Gastroesophageal sphincter (tissue), 4 donors: Measurements from ENCODE around the gene RASGRP4. TPM values are rescaled to one million over a fixed set of nuclear protein-coding genes. Genes with fewer than 3 reads are reported as not detected.
A peak's percentile ranks its signal among the peaks of the same experiment; 100 is the strongest.

Experiments
- ATAC-seq: fragments of 150-250 bp; one replicate; pipeline ENCODE4 v1.9.1; 2016; ENCODE audit warnings: mild to moderate bottlenecking, moderate library complexity
- H3K27ac ChIP-seq, 4 donors: fragments of 200-600 bp; sonication (generic) in 3 of 4; 1 replicate in 3 of 4; 2 replicates in 1 of 4; pipeline ENCODE4 v1.5.1; 2016 to 2019
- H3K27me3 ChIP-seq: fragments of 200-600 bp; sonication (generic); one replicate; pipeline ENCODE4 v1.5.1; 2019
- H3K36me3 ChIP-seq, 2 donors: fragments of 200-600 bp; sonication (generic); one replicate each; pipeline ENCODE4 v1.5.1; 2019; ENCODE audit warnings: control low read depth in 1 of 2
- H3K4me1 ChIP-seq, 3 donors: fragments of 200-600 bp; sonication (generic); 1 replicate in 2 of 3; 2 replicates in 1 of 3; pipeline ENCODE4 v1.5.1; 2016 to 2019; ENCODE audit warnings: control low read depth in 2 of 3
- H3K4me3 ChIP-seq, 2 donors: fragments of 200-600 bp; sonication (generic); one replicate each; pipeline ENCODE4 v1.5.1; 2019; ENCODE audit warnings: mild to moderate bottlenecking in 1 of 2, moderate library complexity in 1 of 2
- H3K9me3 ChIP-seq, 3 donors: fragments of 200-600 bp; sonication (generic); one replicate each; pipeline ENCODE4 v1.5.1; 2017 to 2019; ENCODE audit warnings: control low read depth in 2 of 3
- EP300 ChIP-seq: sonication (generic); formaldehyde crosslinking; IDR thresholded peaks from one replicate; pipeline ENCODE4 v1.6.1; 2017; ENCODE audit warnings: antibody characterized with exemption, mild to moderate bottlenecking
- POLR2A ChIP-seq, 2 donors: fragments of 450-650 bp; IDR thresholded peaks; one replicate each; pipeline ENCODE4 v1.6.1; 2017; ENCODE audit warnings: antibody characterized with exemption in 2 of 2, mild to moderate bottlenecking in 2 of 2, moderate library complexity in 1 of 2
- POLR2AphosphoS5 ChIP-seq: sonication (generic); formaldehyde crosslinking; IDR thresholded peaks from one replicate; pipeline ENCODE4 v1.6.1; 2017; ENCODE audit warnings: antibody characterized with exemption
- WGBS, 2 donors: methylation state at CpG; one replicate each; pipeline ENCODE4 v1.1.5; 2018; ENCODE audit warnings: low coverage in 1 of 2; 5-methylcytosine and 5-hydroxymethylcytosine counted together
- total RNA-seq, 4 donors: library from RNA; depleted of rRNA; stranded (reverse); fragments of >200 nt; gene quantifications; one replicate each; pipeline ENCODE4 v1.1.0, GENCODE V29; 2016
- TF ChIP-seq, protein P1 (sequence below), 4 experiments: fragments of 200-600 bp in 2 of 4; fragments of 450-650 bp in 2 of 4; sonication (generic) in 1 of 4; IDR thresholded peaks; one replicate each; pipeline ENCODE4 v1.5.1; 2017 to 2019; ENCODE audit warnings: antibody characterized with exemption in 4 of 4, mild to moderate bottlenecking in 2 of 4, moderate library complexity in 2 of 4

Gene RASGRP4
- total RNA-seq, 4 donors from 2014 or later, result 1.2 to 4.7 (median 4.0) TPM

DNA sequence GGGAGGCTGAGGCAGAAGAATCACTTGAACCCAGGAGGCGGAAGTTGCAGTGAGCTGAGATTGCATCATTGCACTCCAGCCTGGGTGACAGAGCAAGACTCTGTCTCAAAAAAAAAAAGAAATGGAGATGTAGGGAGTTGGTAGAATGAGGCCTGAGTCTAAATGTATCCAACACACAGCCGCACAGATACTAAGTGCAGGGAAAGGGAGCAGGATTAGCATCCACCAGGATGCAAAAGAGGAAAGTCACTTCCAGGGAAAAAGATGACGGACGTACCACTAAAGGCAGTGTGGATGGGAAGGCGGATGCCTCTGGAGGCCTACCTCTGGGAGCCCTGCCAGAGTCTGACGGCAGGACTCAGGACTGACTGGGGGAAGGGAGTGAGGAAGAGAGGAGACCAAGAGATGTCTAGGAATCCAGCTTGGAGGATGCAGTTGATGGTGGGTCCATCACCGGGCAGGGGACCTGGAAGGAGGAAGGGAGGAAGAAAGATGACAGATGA lies 16.3 kb downstream of the RASGRP4 start:
- Histone ChIP-seq H3K36me3 (peaks cover 0 to 42% of the 10 kb centered on the region in 2 donors), H3K27ac (no peak overlapping the region), H3K27me3 (peaks cover 23% of the 10 kb centered on the region), H3K4me3 (no peak overlapping the region), H3K4me1 (no peaks in the 10 kb centered on the region), H3K9me3 (no peaks in the 10 kb centered on the region)
- ATAC-seq, result no peak
- TF ChIP-seq, protein P1, sequence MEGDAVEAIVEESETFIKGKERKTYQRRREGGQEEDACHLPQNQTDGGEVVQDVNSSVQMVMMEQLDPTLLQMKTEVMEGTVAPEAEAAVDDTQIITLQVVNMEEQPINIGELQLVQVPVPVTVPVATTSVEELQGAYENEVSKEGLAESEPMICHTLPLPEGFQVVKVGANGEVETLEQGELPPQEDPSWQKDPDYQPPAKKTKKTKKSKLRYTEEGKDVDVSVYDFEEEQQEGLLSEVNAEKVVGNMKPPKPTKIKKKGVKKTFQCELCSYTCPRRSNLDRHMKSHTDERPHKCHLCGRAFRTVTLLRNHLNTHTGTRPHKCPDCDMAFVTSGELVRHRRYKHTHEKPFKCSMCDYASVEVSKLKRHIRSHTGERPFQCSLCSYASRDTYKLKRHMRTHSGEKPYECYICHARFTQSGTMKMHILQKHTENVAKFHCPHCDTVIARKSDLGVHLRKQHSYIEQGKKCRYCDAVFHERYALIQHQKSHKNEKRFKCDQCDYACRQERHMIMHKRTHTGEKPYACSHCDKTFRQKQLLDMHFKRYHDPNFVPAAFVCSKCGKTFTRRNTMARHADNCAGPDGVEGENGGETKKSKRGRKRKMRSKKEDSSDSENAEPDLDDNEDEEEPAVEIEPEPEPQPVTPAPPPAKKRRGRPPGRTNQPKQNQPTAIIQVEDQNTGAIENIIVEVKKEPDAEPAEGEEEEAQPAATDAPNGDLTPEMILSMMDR (IDR thresholded peaks at IDR 0.05), result no peak
- TF ChIP-seq EP300 (no peak), POLR2AphosphoS5 (no peak), POLR2A (IDR thresholded peaks at IDR 0.05) (no peak)
- WGBS, 2 donors, result 31 to 37% methylated on average over 7 of the region's 7 CpGs

DNA sequence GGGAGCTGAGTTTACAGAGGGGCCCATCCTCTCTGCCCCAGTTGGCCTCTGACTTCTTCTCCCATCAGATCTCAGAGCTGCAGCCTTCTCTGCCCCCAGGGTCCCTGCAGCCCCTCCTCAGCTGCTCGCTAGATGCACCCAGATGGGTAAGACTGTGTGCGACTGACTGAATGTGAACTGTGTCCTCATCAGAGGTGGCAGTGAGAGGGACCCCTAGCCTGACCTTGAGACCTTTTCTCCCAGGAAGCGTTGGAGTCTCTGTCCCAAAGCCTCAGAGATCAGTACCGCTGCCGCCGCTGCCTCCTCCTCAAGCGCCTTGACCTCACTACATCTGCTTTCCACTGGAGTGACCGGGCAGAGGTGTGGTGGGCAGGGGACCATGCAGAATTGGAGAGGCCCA lies 20.7 kb downstream of the RASGRP4 start:
- no peak for ATAC-seq
- H3K27ac ChIP-seq, result no peak overlapping the region
- H3K4me1 ChIP-seq, result peaks cover 0 to 18% (median 7%) of the 10 kb centered on the region in 3 donors
- TF ChIP-seq, protein P1 (IDR thresholded peaks at IDR 0.05), result no peak
- TF ChIP-seq POLR2A (IDR thresholded peaks at IDR 0.05) (no peak), POLR2AphosphoS5 (no peak), EP300 (no peak)
- H3K27me3 ChIP-seq, result peaks cover 9% of the 10 kb centered on the region
- no peak overlapping the region for H3K4me3 ChIP-seq
- peaks cover 0 to 45% of the 10 kb centered on the region in 2 donors for H3K36me3 ChIP-seq
- 100% methylated on average over 5 of the region's 8 CpGs; no CpG with 5 or more reads in 1 of the 2 donors for WGBS, 2 donors
- no peaks in the 10 kb centered on the region for H3K9me3 ChIP-seq

DNA sequence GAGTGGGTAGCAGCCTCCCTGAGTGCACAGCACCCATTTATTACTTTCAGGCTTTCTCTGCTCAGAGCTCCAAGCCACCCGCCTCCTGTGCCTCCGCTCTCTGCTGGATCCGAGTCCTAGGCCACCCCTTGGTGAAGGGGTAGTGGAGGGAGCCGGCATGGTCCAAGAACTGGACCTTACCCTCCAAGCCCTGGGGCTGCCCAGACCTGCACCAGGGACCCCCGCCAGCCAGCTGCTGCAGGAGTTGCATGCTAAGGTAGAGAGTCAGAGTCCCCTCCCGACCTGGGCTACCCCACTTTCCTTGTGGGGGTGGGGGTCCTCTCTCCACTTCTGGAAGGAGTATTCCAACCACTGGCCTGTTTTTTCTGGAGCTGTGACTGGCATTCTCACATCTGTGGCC lies 21.2 kb downstream of the RASGRP4 start:
- Histone ChIP-seq H3K27ac (no peak overlapping the region), H3K9me3 (no peaks in the 10 kb centered on the region), H3K36me3 (peaks cover 0 to 45% of the 10 kb centered on the region in 2 donors), H3K27me3 (peaks cover 13% of the 10 kb centered on the region), H3K4me3 (no peak overlapping the region), H3K4me1 (peaks cover 0 to 18% (median 7%) of the 10 kb centered on the region in 3 donors)
- TF ChIP-seq, protein P1 (IDR thresholded peaks at IDR 0.05), result no peak
- no peak for TF ChIP-seq POLR2AphosphoS5
- no peak for TF ChIP-seq POLR2A (IDR thresholded peaks at IDR 0.05)
- no peak for TF ChIP-seq EP300
- no peak for ATAC-seq
- 86% methylated on average over 2 of the region's 6 CpGs; no CpG with 5 or more reads in 1 of the 2 donors for WGBS, 2 donors

DNA sequence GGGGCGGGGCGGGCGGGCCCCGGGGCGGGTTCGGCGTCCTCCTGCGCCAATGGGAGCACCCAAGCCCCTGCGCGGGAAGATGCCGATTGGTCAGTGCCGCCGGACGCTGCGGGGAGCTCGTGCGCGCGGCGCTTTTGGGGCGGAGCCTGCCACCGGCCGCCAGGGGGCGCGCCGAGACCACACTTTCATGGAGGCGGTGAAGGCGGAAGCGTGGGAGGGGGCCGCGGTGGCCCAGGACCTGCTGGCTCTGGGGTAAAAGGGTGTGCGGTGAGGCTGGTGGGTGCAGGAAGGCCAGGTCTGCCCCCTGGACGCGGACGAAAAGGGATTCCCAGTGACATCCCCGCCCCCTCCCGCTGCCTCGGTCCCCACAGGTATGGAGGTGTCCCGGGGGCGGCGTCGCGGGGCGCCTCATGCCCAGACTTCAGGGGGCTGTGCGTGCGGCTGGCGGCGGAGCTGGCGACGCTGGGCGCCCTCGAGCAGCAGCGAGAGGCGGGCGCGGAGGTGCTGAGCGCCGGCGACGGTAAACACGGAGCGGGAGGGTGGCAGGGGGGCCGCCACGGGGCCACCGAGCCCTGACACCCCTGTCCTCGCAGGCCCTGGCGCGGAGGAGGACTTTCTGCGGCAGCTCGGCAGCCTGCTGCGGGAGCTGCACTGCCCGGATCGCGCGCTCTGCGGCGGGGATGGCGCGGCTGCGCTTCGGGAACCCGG lies 22.9 kb downstream of the RASGRP4 start, which contains the start of gene FAM98C:
Gene FAM98C, plus strand, starts transcription at position 127 of the 708 bp plus-strand sequence. Its CDS starts 61 bp downstream, at position 188.
- Histone ChIP-seq H3K27ac (peak within 1 kb of the TSS; percentile 57 to 90 (median 87)), H3K9me3 (no peaks in the 10 kb centered on the region), H3K4me3 (peak within 1 kb of the TSS; percentile 64 to 99), H3K27me3 (peaks cover 31% of the 10 kb centered on the region), H3K36me3 (peaks cover 0 to 38% of the 10 kb centered on the region in 2 donors), H3K4me1 (peaks cover 0 to 18% (median 7%) of the 10 kb centered on the region in 3 donors)
- TF ChIP-seq POLR2AphosphoS5, result peak; percentile 19
- TF ChIP-seq, protein P1 (IDR thresholded peaks at IDR 0.05), result peak in 3 of 4 experiments; percentile 97 to 99 (median 99)
- no peak for TF ChIP-seq EP300
- peak in 1 of 2 donors; percentile 6 for TF ChIP-seq POLR2A (IDR thresholded peaks at IDR 0.05)
- WGBS, 2 donors, result no CpG with 5 or more reads among the region's 82 CpGs
- ATAC-seq, result peak; percentile 99
